ENCODE measurements around the gene PRF1. TPM values are rescaled to one million over a fixed set of nuclear protein-coding genes. Genes with fewer than 3 reads are reported as not detected.

PRF1 gene
- total and polyA plus RNA-seq, 2 experiments from 2014 or later: 0.13 TPM; not detected in 1

DNA sequence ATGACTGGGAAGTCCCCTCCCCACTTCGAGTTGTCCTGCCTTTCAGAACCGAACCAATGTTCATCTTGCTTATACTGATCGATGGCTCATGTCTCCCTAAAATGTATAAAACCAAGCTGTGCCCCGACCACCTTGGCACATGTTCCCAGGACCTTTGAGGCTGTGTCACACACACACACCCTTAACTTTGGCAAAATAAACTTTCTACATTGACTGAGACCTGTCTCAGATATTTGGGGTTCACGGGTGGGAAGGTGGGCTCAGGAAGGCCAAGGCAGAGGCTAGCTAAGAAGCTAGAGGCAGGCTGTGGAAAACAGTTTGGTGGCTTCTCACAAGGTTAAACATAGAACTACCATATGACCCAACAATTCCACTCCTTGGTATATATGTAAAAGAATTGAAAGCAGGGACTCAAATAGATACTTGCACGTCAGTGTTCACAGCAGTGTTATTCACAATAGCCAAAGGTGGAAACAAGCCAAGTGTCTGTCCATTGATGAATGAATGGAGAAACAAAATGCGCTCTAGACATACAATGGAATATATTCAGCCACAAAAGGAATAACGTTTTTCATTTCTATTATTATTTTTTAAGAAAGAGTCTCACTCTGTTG, 15.4 kb downstream of the PRF1 start:
- Histone ChIP-seq H3F3A (replicated peaks; ENCODE audit: low read depth) (peaks cover 3% of the 10 kb centered on the region; the same call in 1 of the 2 replicates), H2AFZ (no peak overlapping the region), H4K20me1 (replicated peaks; ENCODE audit: insufficient read depth) (no peaks in the 10 kb centered on the region), H3K36me3 (ENCODE audit: insufficient read depth) (no peaks in the 10 kb centered on the region), H3K27ac (ENCODE audit: low read depth) (no peak overlapping the region), H3K9me2 (ENCODE audit: insufficient read depth) (peaks cover 9% of the 10 kb centered on the region; the same call in 1 of the 2 replicates), H3K79me2 (replicated peaks; ENCODE audit: insufficient read depth) (no peaks in the 10 kb centered on the region), H3K4me1 (ENCODE audit: insufficient read depth) (peaks cover 14% of the 10 kb centered on the region; the same call in 1 of the 2 replicates), H3K4me3 (no peak overlapping the region), H3K27me3 (ENCODE audit: insufficient read depth) (no peaks in the 10 kb centered on the region), H3K4me2 (no peak overlapping the region)
- Mint-ChIP-seq H3K36me3 (ENCODE audit: low read depth) (no peaks in the 10 kb centered on the region), H3K27me3 (ENCODE audit: insufficient read depth, low read depth, poor library complexity) (peaks cover 9% of the 10 kb centered on the region), H3K27ac (no peak overlapping the region), H3K4me3 (no peak overlapping the region), H3K4me1 (peaks cover 20% of the 10 kb centered on the region), H3K9me3 (no peaks in the 10 kb centered on the region)
- DNase-seq (ENCODE audit: low spot score) (no peak), ATAC-seq (no peak)
- TF ChIP-seq JUNB (IDR thresholded peaks at IDR 0.05; ENCODE audit: unreplicated experiment) (no peak), EZH2phosphoT487 (IDR thresholded peaks at IDR 0.05; ENCODE audit: unreplicated experiment) (no peak), CTCF (conservative IDR thresholded peaks at IDR 0.05; ENCODE audit: low read depth in 2 of 2) (no peak), EZH2 (IDR thresholded peaks at IDR 0.05; ENCODE audit: low read depth, unreplicated experiment) (no peak), STAT1 (IDR thresholded peaks at IDR 0.05; ENCODE audit: unreplicated experiment) (no peak), ZNF114 (CRISPR knock-in tag; IDR thresholded peaks at IDR 0.05) (no peak), NANOG (IDR thresholded peaks at IDR 0.05; ENCODE audit: borderline replicate concordance) (no peak), ZNF462 (CRISPR knock-in tag; IDR thresholded peaks at IDR 0.05) (no peak), POLR2AphosphoS5 (IDR thresholded peaks at IDR 0.05; ENCODE audit: low read depth) (no peak), ZNF331 (CRISPR knock-in tag; IDR thresholded peaks at IDR 0.05; ENCODE audit: low read depth) (no peak), CREB1 (CRISPR knock-in tag; IDR thresholded peaks at IDR 0.05; ENCODE audit: low read depth) (no peak)
- TF ChIP-seq, protein P1, sequence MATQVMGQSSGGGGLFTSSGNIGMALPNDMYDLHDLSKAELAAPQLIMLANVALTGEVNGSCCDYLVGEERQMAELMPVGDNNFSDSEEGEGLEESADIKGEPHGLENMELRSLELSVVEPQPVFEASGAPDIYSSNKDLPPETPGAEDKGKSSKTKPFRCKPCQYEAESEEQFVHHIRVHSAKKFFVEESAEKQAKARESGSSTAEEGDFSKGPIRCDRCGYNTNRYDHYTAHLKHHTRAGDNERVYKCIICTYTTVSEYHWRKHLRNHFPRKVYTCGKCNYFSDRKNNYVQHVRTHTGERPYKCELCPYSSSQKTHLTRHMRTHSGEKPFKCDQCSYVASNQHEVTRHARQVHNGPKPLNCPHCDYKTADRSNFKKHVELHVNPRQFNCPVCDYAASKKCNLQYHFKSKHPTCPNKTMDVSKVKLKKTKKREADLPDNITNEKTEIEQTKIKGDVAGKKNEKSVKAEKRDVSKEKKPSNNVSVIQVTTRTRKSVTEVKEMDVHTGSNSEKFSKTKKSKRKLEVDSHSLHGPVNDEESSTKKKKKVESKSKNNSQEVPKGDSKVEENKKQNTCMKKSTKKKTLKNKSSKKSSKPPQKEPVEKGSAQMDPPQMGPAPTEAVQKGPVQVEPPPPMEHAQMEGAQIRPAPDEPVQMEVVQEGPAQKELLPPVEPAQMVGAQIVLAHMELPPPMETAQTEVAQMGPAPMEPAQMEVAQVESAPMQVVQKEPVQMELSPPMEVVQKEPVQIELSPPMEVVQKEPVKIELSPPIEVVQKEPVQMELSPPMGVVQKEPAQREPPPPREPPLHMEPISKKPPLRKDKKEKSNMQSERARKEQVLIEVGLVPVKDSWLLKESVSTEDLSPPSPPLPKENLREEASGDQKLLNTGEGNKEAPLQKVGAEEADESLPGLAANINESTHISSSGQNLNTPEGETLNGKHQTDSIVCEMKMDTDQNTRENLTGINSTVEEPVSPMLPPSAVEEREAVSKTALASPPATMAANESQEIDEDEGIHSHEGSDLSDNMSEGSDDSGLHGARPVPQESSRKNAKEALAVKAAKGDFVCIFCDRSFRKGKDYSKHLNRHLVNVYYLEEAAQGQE (IDR thresholded peaks at IDR 0.05; ENCODE audit: unreplicated experiment): no peak
- TF ChIP-seq, protein P2, sequence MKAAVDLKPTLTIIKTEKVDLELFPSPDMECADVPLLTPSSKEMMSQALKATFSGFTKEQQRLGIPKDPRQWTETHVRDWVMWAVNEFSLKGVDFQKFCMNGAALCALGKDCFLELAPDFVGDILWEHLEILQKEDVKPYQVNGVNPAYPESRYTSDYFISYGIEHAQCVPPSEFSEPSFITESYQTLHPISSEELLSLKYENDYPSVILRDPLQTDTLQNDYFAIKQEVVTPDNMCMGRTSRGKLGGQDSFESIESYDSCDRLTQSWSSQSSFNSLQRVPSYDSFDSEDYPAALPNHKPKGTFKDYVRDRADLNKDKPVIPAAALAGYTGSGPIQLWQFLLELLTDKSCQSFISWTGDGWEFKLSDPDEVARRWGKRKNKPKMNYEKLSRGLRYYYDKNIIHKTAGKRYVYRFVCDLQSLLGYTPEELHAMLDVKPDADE (IDR thresholded peaks at IDR 0.05): no peak
